NB4 (cell line): ENCODE measurements around the gene BHLHE23.

ENCODE experiments used
- DNase-seq: peaks from one replicate; pipeline ENCODE4 v3.0.0; 2010; ENCODE audit warnings: low read depth
- H3K4me3 ChIP-seq: one replicate; pipeline ENCODE4 v1.5.1; 2011; ENCODE audit warnings: mild to moderate bottlenecking, low read depth, low read length, moderate library complexity
- MYC ChIP-seq: IDR thresholded peaks from 2 replicates; pipeline ENCODE4 v1.6.1; 2011; ENCODE audit warnings: low read depth, low read length
- POLR2A ChIP-seq: IDR thresholded peaks from 2 replicates; pipeline ENCODE4 v1.6.1; 2011; ENCODE audit warnings: mild to moderate bottlenecking; ENCODE audit not compliant: insufficient read length; ENCODE audit errors: extremely low read depth
- TF ChIP-seq, protein P1 (sequence below): IDR thresholded peaks from one replicate; pipeline ENCODE4 v1.5.1; 2012; ENCODE audit warnings: low read depth, low read length
- TF ChIP-seq, protein P2 (sequence below): IDR thresholded peaks from 2 replicates; pipeline ENCODE4 v1.6.1; 2011; ENCODE audit warnings: low read depth, low read length

BHLHE23 gene

DNA sequence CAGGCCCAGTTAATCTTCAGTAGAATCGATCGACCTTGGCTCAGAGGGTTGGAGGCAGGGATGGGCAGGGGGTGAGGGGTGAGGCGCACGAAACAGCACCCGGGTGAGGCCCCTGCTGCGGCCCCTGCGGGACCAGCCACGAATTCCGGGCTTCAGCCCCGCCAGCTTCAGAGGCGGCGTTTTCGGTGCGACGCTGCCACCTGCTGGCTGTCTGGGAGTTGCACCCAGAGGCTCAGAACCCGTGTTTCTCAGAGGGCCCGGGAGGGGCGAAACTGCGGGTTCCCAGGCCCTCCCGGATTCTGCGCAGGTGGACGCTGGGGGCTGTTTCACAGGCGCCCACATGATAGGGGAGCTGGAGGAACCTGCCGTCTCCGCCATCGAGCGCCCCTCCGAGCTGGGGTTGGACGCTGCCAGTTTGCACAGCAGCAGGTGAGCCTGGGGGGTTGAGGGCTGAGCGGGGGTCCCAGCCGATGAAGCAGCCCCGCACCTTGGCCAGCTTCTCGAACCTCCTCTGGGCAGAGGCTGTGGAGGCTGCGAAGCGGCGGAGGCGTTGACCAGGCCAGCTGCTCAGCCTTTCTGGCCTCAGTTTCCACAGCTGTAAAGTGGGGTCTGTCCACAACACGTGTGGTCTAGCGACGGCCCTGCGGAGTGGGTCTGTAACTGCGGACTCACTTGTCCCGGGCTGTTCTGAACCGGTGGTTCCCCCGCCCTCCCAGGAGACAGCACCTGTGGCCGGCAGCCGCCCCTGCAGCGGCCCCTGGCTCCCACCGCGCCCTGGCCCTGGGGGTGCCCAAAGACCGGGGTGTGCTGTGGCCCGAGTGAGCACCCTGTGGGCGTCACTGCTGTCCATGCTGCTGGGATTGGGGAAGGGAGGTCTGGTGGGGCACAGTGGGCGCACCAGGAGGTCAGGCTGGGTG is 2.5 kb upstream of the BHLHE23 start:
- H3K4me3 ChIP-seq, result no peak overlapping the region
- TF ChIP-seq, protein P1, sequence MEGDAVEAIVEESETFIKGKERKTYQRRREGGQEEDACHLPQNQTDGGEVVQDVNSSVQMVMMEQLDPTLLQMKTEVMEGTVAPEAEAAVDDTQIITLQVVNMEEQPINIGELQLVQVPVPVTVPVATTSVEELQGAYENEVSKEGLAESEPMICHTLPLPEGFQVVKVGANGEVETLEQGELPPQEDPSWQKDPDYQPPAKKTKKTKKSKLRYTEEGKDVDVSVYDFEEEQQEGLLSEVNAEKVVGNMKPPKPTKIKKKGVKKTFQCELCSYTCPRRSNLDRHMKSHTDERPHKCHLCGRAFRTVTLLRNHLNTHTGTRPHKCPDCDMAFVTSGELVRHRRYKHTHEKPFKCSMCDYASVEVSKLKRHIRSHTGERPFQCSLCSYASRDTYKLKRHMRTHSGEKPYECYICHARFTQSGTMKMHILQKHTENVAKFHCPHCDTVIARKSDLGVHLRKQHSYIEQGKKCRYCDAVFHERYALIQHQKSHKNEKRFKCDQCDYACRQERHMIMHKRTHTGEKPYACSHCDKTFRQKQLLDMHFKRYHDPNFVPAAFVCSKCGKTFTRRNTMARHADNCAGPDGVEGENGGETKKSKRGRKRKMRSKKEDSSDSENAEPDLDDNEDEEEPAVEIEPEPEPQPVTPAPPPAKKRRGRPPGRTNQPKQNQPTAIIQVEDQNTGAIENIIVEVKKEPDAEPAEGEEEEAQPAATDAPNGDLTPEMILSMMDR, result peak; percentile 90
- TF ChIP-seq, protein P2, sequence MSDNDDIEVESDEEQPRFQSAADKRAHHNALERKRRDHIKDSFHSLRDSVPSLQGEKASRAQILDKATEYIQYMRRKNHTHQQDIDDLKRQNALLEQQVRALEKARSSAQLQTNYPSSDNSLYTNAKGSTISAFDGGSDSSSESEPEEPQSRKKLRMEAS, result peak; percentile 44
- TF ChIP-seq MYC (no peak), POLR2A (no peak)

DNA sequence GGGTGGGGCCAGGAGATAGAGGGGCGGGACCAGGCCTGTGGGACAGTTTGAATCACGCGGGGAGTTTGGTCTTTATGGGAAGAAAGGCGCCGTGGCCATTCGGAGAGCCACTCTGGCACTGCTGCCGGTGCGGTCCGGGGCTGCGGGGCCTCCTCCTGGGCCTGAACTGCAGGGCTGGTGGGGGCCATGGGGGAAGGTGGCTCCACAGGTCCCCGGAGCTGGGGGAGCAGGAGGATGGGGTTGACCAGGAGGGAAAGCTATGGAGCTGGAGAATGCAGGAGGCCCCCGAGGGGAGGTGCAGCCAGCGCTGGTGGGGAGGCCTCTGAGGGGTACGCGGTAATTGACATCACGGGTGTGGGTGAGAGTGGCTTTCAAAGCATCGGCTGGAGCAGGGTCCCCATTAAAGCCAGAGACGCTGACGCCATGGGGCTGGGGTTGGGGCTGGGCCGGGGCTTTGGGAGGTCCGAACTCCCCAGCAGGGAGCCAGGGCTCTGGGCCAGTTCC is 1.8 kb upstream of the BHLHE23 start:
- TF ChIP-seq MYC (no peak), POLR2A (no peak)
- TF ChIP-seq, protein P1, result no peak
- TF ChIP-seq, protein P2, result no peak
- H3K4me3 ChIP-seq, result no peak overlapping the region
- DNase-seq, result no peak

More for the DNA sequence above, 2.5 kb upstream of the BHLHE23 start:
- peak; percentile 85 for DNase-seq

DNA sequence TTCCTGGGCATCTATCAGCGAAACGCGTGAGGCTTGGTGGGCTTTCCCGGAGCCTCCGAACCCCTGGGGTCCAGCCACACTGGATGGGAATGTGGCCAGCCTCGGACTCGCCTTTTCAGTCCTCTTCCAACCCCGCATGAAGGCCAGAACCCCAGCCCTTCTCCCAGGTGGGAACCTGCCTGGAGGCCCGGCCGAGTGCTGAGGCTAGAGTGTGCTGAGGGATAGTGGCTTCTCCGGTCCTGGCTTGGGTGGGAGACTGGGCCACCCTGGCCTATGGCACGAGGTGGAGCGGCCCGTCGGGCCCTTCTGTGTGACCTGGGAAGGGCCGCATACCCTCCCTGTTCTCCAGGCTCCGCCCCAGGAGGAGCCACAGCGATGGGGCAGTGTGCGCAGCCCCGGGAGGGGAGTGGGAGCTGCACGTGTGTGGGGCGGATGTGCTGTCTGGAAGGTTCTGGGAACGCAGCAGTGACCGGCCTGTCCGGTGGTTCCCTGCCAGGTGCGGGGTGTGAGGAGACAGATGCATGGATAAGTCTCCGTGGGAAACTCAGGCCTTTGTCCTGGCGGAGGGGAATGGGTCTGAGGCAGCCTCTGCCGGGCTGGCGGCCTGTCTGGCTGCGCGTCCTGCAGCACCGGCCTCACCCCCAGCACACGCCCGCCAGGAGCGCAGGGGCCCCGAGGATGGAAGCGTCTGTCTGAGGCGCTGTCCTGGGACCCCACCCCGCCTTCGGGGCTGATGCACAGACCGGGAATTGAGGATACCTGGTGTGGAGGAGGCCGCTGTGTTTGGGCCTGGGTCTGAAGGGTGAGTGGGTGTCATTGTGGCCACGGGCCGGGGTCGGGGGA is 1.1 kb upstream of the BHLHE23 start:
- H3K4me3 ChIP-seq, result no peak overlapping the region
- DNase-seq, result no peak
- TF ChIP-seq, protein P2, result no peak
- TF ChIP-seq POLR2A (no peak), MYC (no peak)
- TF ChIP-seq, protein P1, result no peak

DNA sequence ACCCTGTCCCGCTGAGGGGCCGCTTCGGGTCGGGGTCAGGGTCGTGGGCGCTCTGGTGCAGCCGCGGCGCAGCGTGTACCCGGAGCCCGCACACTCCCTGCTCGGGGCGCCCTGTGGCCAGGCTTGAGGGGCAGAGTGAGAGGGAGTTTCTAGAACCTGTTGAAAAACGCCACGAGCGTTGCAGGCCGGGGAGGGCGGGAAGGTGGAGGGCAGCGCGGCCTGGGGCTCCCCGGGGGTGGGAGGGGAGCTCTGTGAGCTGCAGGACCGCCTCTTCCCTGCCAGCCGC is 539 bp upstream of the BHLHE23 start:
- DNase-seq, result no peak
- H3K4me3 ChIP-seq, result no peak overlapping the region
- TF ChIP-seq, protein P1, result no peak
- TF ChIP-seq MYC, result no peak
- no peak for TF ChIP-seq POLR2A
- TF ChIP-seq, protein P2, result no peak

DNA sequence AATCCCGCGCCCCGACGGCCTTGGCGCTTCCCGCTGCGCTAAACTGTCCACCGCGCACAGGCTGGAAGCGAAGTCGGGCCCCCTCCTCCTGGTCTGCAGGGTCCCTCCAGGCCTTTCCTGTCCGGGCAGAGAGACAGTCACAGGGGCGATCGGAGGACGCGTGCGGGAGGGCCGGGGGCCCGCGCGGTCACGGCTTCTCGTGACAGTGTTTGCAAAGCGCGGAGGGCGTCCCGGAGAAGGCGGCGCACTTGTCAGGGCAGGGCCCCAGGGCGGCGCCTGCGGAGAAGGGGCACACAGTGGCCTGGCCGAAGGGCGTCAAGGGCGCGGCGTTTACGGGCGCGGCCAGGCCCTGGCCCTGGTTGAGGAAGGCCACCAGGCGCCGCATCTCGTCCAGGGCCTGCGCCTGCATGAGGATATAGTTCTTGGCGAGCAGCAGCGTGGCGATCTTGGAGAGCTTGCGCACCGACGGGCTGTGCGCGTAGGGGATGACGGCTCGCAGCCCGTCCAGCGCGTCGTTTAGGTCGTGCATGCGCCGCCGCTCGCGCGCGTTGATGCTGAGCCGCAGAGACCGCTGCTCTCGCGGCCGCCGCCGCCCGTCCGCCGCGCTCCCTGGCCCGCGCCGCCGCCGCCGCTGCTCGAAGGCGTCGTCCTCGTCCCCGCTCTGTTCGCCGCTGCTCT is 763 bp downstream of the BHLHE23 start:
- no peak overlapping the region for H3K4me3 ChIP-seq
- TF ChIP-seq, protein P1, result no peak
- no peak for TF ChIP-seq POLR2A
- TF ChIP-seq, protein P2, result no peak
- TF ChIP-seq MYC, result no peak
- no peak for DNase-seq
